Inferior parietal cortex (tissue), 1 donor: ENCODE data around the gene CREB5.

Experiments used
- DNase-seq: peaks from one replicate; pipeline ENCODE4 v3.0.0-alpha.2; 2016; ENCODE audit errors: extremely low spot score

CREB5 gene

DNA sequence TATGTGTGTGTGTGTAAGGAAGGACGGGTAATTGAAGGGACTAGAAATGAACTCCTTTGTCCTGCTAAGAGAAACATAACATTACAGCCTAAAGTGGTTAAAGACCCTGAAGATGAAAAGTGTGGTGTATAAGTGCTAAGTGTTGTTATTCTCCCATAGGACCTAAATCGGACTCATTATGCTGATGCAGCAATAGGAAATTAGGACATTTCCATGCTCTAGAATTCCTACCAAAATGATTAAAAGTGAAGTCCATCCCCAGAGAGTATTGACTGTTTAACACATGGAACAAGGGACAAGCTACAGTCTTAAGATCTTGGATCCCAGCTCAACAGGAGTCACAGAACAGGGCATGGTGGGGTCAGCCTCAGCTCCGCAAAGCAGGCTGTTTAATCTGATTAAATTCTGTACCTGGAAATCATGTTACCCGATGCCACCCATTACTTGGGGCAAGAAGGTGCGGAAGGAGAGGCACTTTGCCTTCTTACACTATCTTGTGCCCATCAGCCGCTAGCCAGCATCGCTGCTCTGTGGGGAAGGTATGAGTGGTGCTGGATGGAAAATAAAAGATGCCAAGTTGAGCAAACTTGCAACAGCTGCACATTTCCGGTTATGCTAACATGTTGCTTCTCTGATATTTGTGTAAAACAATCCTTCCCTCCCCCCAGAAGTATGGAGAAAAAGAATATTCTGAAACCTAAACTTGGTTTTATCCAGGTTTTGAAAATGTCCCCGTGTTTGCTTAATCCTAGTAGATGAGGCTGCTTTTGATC lies 100.5 kb downstream of the CREB5 start:
- DNase-seq = no peak

DNA sequence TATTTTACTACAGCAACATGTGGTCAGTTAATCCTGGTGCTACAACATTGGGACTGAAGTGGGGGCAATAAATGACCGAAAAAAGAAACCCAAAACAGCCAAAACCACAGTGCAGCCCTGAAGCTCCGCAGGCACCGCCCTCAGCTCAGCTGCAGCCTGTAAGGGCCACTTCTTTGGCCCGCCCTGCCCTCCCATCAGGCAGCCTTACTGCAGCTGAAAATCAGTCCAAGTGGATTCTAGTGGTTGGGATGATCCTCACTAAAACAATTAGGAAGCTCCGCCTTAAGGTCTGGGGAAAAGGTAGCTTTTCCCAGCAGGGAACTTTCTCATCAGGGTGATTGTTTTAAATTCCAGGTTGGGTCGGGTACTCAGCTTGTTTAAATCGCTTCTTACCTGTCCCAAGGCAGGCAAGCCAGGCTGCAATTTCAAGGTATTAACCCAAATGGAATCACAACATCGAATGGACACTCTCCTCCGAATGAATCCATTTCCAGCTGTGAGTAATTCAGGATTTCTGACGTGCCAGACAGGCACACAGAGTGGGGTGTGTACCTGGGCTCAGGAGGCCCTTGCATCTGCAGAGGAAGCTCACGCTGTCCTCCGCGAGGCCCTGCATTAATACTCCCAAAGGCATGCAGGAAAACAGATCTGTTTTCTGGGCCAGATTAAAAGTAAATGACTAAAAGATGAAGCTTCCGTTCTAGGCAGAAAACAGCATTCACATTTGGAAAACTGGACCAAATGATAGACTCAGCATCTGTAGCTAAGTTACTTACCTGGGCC lies 104.3 kb downstream of the CREB5 start:
- no peak for DNase-seq

DNA sequence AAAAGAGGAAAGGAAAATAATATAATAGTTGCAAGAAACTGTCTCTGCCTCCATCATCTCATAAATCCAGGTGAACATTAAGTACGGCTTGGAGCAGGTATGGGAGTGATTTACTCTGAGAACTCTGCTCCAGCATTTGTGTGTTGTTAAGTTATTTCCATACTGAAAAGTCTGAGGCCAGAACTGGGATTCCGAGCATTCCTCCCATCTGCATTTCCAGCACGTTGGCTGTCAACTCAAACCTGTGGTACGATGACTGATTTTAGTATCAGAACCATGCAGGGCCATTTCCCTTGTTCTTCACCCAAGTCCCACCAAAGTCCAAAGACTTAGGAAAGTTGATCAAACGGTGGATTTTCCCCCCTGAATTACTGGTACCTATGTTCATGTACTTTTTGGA lies 104.9 kb downstream of the CREB5 start:
- DNase-seq = no peak

DNA sequence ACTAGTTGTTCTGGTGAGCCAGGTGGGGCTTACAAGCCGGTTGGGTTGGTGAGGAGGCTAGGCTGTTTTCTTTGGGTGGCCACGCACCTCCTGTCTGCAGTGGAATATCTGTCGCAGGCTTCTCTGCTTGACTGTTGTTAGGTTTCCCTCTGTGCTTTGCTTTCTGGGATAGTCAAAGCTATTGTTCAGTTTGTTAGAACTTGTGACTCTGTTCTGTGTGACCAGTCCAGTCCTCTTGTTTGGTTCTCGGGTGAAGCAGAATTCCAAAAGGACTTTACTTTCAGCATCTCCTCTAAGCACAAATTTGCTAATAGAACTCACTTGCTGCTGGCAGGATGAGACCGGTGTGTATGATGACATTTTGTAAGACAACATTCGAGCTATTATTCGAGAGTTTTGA lies 105.3 kb downstream of the CREB5 start:
- no peak for DNase-seq

DNA sequence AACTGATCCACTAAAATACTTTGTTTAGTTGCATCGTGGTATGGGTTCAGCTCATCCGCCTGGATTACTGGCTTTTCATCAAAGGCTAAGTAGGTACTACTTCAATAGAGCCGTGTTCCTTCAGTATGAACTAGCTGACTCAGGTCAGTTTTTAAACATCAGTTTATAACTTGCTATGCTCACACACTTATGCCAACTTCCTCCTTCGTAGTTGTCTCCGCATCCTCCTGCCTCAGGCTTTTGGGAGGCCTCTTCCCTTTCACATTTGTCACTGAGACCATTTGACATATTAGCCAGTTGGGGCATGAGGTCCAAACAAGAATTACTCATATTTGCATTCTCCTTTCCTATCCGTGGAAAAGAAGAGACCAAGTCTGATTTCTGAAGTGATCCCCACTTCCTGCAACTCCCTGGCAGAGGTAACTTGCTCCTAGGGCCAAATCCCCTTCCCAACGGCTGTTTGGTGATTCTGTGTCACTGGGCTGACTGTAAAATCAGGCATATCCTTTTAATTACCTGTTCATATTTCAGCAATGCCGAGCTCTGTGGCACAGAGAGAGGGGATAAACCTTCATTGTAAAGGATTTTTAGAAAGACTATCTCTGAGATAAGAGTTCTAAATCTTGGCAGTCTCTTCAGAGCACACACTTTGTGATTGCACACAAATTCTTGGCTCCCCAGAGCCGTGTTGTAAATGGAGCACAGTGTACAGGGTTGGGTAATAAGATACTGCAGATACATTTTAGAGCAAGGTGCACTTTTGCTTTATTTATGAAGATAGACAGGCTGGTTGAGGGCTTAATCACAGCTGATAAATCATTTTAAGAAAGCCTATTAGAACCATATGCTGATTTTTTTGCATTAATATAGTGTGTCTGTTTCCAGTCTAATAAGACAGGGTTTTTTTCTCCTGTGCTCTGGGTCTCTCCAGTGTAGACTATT lies 108.0 kb downstream of the CREB5 start:
- no peak for DNase-seq

DNA sequence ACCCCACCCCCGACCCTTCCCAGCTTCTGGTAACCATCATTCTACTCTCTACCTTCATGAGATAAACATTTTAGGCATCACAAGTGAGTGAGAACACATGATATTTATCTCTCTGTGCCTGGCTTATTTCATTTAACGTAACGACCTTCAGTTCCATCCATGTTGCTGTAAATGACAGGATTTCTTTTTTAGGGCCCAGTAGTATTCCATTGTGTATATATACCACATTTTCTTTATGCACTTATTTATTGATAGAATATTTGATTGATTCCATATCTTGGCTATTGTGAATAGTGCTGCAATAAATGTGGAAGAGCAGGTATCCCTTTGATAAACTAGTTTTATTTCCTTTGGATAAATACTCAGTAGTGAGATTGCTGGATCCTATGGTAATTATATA lies 112.7 kb downstream of the CREB5 start:
- no peak for DNase-seq

DNA sequence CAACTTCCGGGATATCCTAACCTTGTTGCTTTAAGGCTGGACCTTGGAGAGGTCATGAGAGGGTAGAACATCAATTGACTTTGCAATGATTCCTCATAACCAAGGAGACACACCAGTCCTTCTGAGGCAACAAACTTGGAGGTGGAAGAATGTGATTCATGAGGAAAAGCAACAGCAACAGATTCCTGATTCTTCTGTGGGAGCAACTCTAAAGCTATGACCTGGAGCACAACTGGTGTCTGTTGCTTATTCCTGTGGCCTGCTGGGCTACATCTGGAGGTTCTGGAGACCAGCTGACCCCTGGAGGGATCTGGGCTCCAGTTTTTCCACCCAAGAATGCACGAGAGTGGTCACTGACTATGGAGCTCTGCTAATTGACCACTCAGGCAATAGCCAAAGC lies 116.6 kb downstream of the CREB5 start:
- no peak for DNase-seq

DNA sequence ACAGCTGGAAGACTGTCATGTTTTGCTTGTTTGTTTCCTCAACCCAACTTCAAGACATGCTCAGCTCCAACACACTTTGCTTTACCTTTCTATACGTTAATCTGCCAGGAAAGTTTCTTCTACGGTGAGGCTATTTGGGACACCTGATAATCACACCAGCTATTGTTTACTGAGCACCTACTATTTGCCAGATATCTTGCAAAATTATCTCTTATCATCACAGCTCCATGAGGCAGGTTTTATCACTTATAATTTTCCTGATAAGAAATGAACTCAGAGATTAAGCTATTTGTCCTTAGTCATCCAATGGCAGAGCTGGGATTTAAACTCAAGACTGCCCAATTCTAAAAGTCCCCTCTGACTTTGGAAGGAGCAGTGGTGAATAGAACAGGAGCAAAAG lies 117.4 kb downstream of the CREB5 start:
- DNase-seq = no peak

DNA sequence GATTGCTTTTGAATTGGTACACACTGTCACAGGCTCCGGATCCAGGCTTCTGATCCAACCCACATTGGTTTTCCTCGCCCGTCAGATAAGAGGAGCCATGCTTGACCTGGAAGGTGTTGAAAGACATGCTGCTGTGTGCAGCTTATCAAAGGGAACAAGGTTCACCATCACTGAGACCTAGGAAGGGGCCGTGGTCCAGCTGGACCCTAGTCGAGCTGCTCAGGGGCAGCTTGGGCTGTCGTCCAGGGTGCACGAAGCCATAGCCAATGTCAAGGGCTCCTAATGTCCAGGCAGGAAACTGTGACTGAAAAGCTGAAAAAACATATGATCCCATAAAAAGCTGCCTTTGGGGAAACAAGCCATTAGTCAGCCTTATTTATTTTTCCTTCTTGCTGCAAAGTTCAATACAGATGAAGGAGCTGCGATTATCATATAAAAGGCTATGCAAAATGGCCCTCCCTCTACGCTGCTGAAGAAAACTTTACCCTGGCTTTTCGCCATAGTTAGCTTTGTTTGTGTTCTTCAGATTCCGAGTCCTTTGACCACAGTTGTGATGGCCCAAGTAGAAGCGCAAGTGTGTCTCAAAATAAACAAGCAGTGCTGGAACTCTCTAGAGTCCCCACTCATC lies 118.0 kb downstream of the CREB5 start:
- DNase-seq = no peak

DNA sequence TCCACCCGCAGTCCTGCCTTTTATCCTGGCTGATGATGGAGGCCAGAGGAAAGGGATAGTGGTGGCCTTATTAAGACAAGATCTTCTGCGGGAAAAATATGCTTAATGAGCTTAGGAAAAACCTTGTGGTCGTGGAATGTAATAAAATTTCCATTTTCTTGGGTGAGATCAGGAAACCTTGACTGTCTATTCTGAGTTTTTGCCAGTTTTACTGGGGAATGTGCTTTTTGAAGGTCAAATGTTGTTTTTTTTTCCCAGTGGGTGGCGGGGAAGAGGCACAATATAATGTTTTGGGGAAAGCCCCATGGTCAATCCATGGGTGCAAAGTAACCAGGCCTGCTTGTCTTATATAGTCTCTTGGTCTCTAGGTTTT lies 118.5 kb downstream of the CREB5 start:
- DNase-seq = no peak

DNA sequence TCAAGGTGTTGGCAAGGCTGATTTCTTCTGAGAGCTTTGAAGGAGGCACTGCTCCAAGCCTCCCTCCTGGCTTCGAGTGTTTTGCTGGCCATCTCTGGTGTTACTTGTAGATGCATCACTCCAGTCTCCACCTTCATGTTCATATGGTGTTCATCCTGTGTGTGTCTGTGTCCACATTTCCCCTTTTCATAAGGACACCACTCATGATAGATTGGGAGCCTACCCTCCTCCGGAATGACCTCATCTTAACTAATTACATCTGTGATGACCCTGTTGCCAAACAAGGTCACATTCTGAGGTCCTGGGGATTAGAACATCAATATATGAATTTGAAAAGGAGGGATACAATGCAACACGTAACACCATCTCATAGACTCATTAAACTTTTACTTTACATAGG lies 119.0 kb downstream of the CREB5 start:
- no peak for DNase-seq

DNA sequence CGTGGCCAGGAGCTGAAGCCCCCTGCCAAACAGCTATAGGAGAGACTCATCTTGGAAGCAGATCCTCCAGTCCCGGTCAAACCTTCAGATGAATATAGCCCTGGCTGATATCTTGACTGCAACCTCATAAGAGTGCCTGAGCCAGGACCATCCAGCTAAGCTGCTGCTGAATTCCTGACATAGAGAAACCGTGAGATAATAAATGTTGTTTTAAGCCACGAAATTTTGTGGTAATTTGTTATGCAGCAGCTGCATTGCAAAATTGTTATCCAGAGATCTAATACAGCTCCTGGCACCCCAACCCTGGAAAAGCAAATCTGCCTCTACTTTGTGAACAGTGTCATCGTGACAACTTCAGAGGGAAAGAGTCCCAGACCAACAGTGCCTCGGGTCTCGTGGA lies 119.9 kb downstream of the CREB5 start:
- DNase-seq = no peak

DNA sequence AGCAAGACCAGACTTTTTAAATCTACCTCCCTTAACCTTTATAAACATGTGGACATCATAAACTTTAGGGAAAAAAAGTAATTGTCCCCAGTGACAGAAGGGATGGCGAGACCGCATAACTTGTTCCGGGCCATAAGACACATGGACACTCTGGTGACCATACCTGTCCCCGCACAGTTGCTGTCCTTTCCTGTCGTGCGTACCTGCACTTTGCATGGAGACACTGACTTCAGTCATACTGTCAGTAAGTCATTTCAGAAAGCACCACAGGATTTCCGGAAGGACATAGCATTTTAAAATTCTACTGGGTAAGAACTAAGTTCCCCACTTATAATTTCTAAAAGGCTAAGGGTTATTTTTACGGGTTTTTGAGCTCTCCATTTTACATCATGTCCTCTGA lies 120.9 kb downstream of the CREB5 start:
- no peak for DNase-seq

DNA sequence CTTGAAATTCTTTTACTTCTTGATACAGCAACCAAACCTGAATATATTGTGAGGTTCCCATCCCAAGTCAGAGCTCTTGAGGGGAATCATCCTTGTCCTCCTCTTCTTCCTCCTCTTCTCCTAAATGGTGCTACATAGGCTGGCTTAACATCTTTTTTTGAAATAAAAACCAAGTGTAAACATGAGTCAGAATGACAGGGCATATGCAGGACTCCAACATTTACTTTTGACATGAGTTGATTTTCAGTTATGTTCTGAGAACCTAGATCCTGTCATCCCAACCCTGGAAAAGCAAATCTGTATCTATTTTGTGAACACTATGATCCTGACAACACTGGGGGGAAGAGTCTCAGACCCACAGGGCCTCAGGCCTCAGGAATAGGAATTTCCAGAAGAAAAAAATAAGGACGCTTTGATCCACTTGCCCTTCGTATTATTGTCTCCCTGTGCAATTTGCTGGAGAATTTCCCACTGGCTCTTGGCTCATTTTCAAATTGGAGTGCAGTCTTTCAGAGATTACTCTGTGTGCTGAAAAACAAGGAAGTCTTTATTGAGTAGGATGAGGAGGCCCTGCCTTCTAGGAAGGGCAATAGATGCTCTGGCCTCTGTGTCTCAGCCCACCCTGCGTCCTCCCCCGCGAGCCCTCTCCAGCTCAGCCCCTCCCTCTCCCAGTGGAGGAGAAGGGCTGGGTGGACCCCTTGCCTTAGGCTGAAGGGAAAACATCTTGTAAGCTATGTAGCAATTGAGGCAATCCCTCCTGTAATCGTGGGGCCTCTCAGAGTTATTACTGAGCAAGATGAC lies 121.6 kb downstream of the CREB5 start:
- DNase-seq = peak; percentile 89

DNA sequence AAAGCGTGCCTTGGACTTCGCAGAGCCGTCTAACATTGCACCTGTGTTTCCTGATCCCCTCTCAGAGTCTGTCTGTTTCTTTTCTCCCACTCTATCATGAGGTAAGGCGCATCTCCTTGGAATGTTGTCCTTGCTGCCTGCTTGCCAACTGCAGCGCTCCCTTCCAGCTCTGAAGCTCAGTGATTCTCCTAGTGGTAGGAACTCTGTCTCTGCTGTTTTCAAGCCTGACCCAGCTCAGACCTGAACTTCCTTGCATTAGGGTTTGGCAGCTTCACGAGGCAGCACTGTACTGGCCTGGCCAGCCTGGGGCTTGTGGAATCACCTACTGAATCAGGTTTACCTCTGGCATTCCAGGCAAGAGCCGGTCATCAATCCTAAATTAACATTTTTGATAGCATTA lies 123.9 kb downstream of the CREB5 start:
- no peak for DNase-seq

DNA sequence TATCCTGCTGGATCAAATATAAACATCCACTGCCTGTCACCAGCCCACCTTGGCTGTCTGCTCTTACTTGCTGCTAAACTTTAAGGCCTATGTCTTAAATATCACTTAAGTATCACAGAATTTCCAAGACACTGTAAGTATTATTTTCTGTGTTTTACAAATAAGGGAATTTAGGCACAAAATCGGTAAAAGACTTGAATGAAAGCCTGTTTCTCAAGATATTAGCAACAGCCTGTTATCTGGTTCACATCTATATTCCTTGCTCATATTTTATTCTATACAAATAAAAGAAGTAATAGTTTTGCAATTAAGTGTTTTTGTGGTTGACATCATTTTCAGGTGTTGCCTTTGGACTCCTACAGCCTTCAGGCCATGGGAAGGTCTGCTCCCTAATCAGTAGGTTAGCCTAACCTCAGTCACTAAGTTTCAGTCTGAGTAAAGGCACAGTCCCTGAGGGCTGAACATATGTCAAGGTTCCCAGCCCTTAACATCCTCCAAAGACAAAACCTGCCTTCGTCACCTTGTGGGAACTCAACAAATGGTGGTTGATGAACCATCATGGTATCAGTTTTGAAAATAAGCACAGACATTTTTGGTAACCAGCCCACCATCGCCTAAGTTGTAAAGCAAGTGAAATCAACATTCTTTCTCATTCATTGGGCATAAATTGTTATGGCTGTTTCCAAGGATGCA lies 127.1 kb downstream of the CREB5 start:
- DNase-seq = no peak

DNA sequence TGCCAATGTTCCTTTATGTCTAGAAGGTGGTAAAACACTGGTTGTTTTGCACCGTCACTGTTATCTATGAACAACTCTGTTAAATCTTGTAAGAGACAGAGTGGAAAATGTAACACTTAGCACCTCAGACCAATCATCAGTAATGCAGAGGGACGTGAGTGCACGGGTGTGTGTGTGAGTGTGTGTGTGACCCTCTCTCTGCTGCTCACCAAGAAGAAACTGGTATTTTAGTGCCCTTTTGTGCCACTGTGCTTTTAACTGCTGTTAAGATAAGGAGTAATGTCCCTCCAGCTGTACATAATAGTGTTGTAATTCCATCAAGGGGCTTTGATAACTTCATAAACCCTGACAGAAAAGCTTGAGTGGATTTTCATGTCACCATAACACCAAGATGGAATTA lies 130.1 kb downstream of the CREB5 start:
- no peak for DNase-seq

DNA sequence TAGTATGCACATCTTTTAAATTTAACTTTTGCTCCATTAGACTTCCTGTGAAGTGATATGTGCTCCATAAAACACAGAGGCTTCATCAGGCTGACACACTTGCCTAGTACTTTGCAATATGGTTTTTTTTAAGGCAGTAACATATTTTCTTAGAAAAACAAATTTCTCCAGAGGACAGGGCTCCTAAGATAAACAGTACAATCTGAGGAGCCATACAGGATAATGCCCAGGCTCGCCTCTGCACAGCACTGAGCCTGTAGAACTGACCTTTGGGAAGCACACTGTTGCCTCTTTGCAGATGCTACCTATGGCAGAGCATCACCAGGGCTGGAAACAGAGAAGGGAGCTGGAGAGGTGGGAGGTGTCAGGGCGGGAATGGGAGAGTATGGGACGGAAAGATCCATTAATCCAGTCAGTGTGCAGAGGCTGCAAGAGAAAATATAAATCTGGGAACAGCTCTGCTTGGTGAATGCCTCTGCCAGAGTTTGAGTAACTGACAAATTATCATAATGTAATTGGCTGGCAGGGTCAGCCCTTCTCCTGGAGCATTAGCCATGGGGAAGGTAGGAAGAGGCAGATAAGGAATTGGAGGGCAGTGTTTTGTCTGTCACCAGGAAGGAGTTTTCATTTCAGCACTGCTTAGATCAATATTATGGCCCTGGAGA lies 132.3 kb downstream of the CREB5 start:
- DNase-seq = no peak

DNA sequence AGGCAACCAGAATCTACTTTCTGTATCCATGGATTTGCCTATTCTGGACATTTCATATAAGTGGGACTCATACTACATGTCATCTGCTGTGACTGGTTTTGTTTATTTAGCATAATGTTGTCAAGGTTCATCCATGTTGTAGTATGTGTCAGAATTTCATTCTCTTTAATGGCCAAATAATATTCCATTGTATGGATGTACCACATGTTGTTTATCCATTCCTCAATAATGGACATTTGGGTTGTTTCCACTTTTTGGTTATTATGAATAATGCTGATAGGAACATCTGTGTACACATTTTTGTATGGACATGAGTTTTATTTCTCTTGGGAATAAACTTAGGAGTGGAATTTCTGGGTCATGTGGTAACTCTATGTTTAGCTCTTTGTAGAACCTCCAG lies 133.7 kb downstream of the CREB5 start:
- no peak for DNase-seq

DNA sequence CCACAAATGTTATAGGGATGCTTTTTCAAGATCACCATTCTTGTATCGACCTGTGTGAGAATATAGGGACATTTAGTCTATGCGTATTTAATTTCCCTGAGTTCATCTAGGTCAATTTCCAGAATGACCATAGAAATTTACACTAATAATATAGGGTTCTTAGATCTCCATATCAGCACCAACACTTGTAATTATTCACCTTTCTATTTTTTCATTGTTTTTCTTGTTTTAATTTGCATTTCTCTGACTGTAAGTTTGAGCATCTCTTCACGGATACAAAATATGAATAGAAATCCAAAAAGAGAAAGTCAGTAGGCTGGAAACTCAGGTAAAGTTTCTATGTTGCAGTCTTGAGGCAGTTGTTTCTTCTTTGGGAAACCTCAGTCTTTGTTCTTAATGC lies 134.8 kb downstream of the CREB5 start:
- DNase-seq = no peak
